Embryonic facial prominence (tissue), 1 donor: ENCODE measurements around the gene ARMC8.

Experiments used
- DNase-seq: peaks from one replicate; pipeline ENCODE4 v3.0.0-alpha.2; 2016; ENCODE audit errors: extremely low spot score

Gene ARMC8

GRCh38 chr3:138245026-138245425, 57.9 kb downstream of the ARMC8 start:
- DNase-seq: no peak

GRCh38 chr3:138249636-138250035, 62.5 kb downstream of the ARMC8 start:
- no peak for DNase-seq

GRCh38 chr3:138253609-138254008, 66.5 kb downstream of the ARMC8 start:
- no peak for DNase-seq

- DNase-seq: no peak
Observed at GRCh38 chr3:138254216-138254615, 67.1 kb downstream of the ARMC8 start.

DNA sequence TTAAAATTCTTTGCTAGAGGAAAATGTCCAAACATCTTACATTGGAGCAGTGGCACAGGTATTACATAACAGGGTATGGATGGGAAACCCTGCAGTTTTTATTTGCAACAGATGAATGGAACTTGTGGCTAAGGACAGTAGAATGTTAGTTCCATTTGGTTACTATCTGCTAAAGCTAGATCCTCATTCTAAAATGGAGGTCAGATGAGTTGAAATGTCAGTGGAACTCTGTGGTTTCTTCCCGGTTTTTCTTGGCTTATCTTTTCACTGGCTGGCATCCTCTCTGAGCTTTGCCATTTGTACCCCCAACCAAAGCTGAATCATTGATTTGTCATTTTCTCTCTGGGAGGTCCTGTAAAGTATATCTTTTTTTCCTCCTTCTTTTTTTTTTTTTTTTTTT, 68.9 kb downstream of the ARMC8 start:
- DNase-seq: no peak

GRCh38 chr3:138257986-138258385, 70.9 kb downstream of the ARMC8 start:
- no peak for DNase-seq

DNA sequence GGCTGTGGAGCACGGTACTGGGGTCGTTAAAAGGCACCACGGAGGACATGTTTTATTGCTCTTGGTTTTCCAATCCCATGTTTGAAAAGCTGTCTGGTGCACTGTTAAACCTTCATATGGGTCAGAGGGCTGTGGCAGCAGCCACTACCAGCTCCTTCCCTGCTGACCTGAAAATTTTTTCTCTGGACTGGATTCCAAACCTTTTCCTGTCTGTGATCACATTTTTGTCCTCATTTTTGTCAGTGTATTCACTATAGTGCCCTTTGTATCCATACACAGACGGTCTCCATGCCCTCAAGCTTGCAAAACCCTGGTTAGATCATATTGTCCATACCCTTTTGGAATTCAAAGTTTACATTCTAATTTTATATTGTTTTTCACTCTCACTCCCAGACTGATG, 72.0 kb downstream of the ARMC8 start:
- DNase-seq: no peak

DNA sequence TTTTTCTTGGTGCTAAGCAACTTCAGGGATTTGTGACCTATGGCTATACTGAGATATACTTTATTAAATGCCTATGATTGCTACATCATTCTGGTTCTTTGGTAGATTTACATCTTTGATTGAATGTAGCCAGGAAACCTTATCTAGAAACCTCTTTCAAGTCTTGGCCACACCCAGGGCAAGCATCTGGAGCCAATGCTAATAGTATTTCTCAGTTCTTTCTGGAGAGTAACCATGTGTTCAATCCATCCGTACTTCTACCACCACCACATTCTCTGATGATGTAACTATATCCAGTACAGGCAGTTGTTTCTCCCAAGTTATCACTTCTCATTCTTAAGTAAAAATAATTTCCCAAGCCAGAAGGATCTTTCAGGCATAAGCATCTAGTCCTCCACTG, 73.5 kb downstream of the ARMC8 start:
- no peak for DNase-seq

DNA sequence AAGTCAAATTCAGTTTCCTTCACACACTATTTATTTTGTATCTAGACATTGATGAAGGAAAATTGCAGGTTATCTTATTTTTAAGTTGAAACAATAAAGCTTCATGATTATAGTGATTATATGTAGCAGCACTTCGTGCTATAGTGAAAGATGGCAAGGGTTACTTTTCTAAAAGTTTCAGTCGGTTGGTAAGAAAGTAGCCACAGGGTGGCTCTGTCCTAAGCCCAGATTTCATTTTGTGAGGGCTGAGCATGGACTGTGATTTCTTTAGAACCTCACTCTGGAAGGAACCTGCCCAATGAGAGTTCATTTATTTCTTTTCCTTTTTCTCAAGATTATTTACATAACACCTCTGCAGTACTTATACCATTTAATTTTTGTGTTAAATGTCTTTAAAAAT, 76.0 kb downstream of the ARMC8 start:
- DNase-seq: no peak

GRCh38 chr3:138265745-138266144, 78.6 kb downstream of the ARMC8 start:
- DNase-seq: no peak

DNA sequence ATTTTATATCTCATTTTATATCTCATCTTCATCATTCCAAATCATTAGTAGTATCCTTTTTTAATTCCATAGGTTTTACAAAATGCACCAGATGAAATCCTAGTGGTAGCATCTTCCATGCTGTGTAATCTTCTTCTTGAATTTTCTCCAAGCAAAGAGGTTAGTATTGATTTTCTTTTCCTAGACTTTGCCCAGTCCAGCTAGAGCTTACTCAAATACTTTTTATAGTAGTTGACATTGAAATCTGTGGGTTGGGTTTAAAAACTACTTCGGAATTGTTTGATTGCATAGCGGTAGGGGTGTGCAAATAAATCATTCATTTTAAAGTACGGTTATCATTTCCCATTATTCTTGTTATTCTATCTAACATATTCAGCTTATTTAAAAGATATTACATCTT, 80.0 kb downstream of the ARMC8 start:
- DNase-seq: no peak

DNA sequence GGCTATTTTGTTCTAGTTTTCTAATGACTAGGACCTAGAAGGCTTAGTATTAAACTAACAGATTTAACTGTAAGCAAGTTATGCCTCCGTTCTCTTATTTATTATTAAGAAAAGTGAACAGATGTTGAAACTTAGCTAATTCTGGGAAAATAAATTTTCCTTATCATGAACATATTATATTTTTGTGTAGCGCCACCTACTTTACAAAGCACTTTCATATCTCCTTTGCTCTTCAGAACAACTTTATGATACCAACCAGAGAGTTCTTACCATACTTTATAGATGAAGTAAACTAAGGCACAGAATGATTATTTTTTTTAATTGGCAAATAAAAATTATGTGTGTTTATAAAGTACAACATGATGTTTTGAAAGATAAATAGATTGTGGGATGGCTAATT, 83.1 kb downstream of the ARMC8 start:
- DNase-seq: no peak

DNA sequence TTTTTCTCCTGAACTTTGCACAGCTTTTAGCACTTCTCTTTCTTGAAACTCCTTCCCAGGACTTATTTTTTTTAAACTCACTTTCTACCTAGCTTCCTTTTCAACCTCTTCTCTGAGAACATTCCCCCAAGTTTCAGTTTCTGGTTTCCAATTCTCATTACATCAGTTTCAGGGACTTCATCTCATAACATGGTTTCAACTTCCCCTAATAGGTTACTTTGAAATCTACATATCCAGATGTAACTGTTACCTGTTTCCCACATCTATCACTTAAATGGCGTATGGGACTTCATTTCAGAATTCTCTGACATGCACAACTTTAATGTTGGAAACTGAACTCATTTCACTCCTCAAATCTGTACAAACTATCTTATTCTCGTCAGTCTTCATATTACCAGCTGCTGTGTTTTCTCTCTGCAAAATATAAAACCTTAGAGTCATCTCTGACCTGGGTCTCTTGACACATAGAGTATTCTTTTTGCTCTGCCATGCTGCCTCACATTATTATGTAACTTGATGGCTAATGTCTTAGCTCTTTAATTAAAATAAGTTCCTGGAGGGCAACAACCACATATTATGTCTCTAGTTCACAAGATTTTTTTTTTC, 84.2 kb downstream of the ARMC8 start:
- no peak for DNase-seq

DNA sequence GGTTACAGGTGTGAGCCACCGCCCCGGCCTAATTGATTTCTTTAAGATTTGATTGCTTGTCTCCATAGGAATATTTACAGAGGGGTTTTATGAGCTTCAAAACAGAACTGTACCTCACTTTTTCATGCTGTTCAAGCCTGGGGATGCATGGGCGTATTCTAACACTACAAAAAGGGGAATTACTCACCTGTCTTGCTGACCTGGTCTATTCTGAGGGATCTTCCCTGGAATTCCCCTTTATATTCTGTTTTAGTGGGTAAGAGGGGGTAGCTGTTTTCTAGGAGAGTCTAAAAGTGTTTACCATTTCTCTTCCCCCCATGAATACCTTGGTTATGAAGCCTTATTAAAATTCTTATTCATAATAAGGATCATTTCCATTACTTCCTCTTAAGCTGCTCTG, 94.5 kb downstream of the ARMC8 start:
- no peak for DNase-seq

DNA sequence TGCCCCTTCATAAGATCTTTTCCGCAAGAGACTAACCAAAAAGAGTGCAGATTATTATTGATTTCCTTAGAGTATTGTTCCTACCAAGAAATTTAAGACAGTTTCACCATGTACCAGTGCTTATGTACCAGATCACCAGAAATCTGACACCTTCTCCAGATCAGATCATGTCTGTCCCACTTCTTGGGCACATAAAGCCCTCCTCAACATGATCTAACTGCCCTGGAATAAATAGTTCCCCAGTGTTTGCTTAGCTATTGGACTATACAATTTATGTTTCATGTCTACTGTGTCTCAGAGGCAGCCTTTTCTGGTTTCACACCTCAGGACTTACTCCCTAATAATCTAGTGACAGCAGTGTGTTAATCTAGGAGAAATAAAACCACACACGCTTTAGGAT, 95.7 kb downstream of the ARMC8 start:
- DNase-seq: no peak

DNA sequence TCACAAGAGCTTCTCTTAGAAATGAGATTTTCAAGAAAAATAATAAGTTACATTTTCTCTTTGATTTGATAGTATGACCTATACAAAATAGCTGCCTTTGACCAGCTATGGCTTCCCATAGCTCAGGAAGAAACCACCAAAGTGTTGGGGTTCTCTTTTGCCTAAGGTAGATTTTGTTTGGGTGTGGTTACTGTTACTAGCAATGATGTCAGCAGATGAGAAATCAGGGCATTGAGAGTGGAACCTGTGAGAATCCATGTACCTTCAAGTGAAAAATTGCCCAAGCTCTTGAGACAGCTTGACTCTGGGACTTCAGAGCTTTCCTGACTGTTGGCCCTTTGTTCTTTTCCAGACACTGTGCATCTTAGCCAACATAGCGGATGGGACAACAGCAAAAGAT, 97.0 kb downstream of the ARMC8 start:
- no peak for DNase-seq

GRCh38 chr3:138284957-138285477, 97.9 kb downstream of the ARMC8 start:
- DNase-seq: no peak

- DNase-seq: no peak
Observed at GRCh38 chr3:138289260-138289659, 102.2 kb downstream of the ARMC8 start.

GRCh38 chr3:138289701-138290100, 102.6 kb downstream of the ARMC8 start:
- DNase-seq: no peak

DNA sequence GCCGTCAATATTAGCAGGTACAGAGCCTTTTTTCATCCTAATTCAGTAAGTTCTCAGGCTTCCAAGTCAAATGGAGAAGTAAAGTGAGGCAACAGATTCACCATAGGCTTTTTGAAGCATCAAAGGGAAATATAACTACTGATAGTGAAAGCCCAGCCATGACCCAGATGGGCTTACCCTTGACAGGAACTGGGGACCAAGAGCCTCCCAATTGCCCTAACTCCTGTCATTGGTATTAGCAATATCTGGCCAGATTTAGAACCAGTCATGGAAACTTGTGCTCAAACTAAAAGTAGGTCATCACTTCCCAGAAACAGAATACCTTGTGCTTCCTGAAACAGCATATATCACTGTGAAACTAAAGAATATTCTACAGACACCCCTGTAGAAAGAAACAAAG, 109.5 kb downstream of the ARMC8 start:
- no peak for DNase-seq

GRCh38 chr3:138297059-138297607, 110.0 kb downstream of the ARMC8 start:
- DNase-seq: no peak

DNA sequence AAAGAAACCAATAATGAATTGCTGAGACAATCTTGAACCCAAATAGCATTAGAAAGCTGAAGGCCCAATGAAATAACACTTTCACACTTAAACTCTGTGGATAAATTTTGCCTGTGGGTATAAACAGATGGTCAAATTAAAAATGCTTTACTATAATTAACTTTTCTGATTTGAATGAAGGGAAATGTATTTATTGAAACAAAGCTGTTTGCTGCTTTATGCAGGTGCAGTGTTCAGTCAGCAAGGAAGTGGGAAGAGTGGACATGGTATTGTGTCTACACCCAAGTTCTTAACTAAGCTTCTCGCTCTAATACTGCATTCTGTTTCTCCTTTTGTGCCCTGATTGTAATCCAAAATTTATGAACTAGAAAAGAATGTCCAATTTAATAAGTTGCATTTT, 110.8 kb downstream of the ARMC8 start:
- no peak for DNase-seq

GRCh38 chr3:138300647-138301046, 113.5 kb downstream of the ARMC8 start:
- no peak for DNase-seq

DNA sequence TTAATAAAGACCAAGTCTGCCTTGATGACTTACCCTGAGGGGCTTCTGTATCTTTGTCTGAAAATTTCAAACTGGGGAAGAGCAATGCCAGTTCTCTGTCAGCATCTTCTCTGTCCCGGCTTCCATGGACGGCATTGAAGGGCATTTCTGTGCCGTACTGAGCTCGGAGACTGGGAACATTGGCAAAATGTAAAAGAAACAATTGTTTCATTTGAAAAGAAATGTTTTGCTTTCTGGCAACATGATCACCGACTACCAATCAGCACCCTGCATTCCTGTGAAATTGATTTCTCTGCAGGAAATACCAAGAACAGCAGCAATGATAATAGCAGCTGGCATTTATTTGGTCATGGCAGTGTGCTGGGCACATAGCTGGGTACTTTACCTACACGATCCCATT, 116.4 kb downstream of the ARMC8 start:
- no peak for DNase-seq
